ENCODE measurements around the gene PACSIN1. TPM values are rescaled to one million over a fixed set of nuclear protein-coding genes. Genes with fewer than 3 reads are reported as not detected.

PACSIN1 gene
- not detected in 2 replicates for total RNA-seq

GRCh38 chr6:34465531-34466241 is at the start of gene PACSIN1:
TSS of gene PACSIN1 (plus strand) at chr6:34466076. CDS start at chr6:34526306, 60,230 bp downstream.

GRCh38 chr6:34425498-34426410 is 40.1 kb upstream of the PACSIN1 start, which contains the start of gene RPS10:
TSS of gene RPS10 (minus strand) at chr6:34426069. CDS start at chr6:34425221, 848 bp downstream.

GRCh38 chr6:34556031-34556471 is 90.2 kb downstream of the PACSIN1 start, which contains the start of gene SPDEF:
TSS of gene SPDEF (minus strand) at chr6:34556329. CDS start at chr6:34544455, 11,874 bp downstream.

Other genes with a start within 250 kb of the PACSIN1 start
- 484 and 954 TPM in 2 replicates for gene HMGA1, start 229.2 kb upstream of the PACSIN1 start, total RNA-seq
- 17.7 and 17.8 TPM in 2 replicates for gene SMIM29, start 217.1 kb upstream of the PACSIN1 start, total RNA-seq
- gene NUDT3, start 73.4 kb upstream of the PACSIN1 start, total RNA-seq = 43.0 and 46.5 TPM in 2 replicates
- 2,000 and 2,230 TPM in 2 replicates for gene RPS10, start 40.0 kb upstream of the PACSIN1 start, total RNA-seq
- under 0.01 and 0.07 TPM in 2 replicates for gene SPDEF, start 90.3 kb downstream of the PACSIN1 start, total RNA-seq
- gene ILRUN, start 230.7 kb downstream of the PACSIN1 start, total RNA-seq = 37.0 and 46.9 TPM in 2 replicates